ENCODE data around the gene OPRD1. TPM values are rescaled to one million over a fixed set of nuclear protein-coding genes. Genes with fewer than 3 reads are reported as not detected.
"Not testable (repeated sequence)": the region's sequence is repeated elsewhere in the genome, so short reads cannot be mapped to it uniquely, and the experiment has no call there.

The OPRD1 gene
- total and polyA plus RNA-seq, 2 donors, result 0.05 TPM

DNA sequence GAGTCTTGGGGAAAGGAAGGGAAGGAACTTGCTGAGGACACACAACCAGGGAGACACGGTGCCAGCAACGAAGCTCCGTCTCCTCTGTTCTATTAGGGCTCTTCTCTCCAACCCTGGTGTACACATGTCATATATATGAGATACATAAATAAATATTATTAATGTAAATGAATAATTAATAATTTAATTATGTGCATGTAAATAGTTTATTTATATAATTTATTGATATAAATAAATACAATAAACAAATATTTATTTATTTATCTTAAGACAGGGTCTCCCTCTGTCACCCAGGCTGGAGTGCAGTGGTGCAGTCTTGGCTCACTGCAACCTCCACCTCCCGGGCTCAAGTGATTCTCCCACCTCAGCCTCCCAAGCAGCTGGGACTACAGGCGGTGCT lies 17.4 kb upstream of the OPRD1 start:
- not testable (repeated sequence) for H3K9me3 ChIP-seq (ENCODE audit: control insufficient read depth in 2 of 2, insufficient read depth in 1 of 2, low read length in 1 of 2); H3K27ac ChIP-seq (ENCODE audit: low read depth in 1 of 2, low read length in 1 of 2); H3K4me1 ChIP-seq (ENCODE audit: control insufficient read depth in 2 of 2, insufficient read depth in 2 of 2, low read length in 2 of 2); H3K4me3 ChIP-seq (ENCODE audit: low read length in 2 of 2); H3K27me3 ChIP-seq (ENCODE audit: control insufficient read depth in 2 of 2, insufficient read depth in 1 of 2, low read length in 1 of 2); DNase-seq (ENCODE audit: low read depth in 6 of 9, low spot score in 9 of 9); H3K36me3 ChIP-seq (ENCODE audit: control insufficient read depth in 2 of 2, insufficient read depth in 2 of 2, low read length in 1 of 2)
- 98% methylated on average over 5 of the region's 5 CpGs for WGBS

DNA sequence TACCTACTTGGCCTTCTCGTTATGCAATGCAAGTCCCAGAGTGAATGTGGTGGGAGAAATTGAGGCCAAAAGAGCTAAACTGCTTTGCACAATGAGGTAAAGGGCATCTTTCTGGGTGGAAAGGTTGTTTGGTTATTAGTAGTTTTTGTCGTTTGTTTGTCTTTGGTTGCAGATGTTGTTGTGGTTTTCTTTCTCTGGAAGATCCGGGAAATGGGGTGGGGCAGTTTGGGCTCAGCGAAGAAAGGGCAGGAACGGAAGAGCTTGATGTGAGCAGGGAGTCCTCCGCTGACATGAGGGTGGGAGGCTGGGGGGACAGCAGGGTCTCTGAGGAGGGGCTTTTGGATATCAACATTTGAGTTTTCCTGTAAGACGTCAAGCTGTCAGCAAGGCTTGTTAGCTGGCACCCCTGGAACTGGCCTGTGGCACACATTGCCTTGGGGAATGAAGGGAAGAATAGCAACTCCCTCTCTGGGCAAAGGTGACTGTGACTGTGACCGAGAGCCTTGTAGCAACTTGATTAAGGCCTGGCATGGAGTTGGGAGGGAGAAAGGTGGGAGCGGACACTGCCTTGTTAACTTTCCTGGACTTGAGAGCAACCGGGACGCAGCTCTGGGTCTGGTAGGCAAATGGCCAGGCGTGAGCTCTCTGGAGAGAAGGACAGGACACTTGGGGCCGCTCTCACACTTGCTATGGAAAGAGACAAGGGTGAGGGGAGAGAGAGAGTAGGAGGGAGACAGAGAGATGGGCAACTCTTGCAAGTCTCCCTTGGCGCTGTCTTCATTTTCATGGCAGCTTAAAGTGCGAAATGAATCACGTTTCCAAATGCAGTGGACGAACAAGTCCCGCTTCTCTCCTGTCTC lies 15.4 kb upstream of the OPRD1 start:
- DNase-seq (ENCODE audit: low read depth in 6 of 9, low spot score in 9 of 9), result no peak
- Histone ChIP-seq H3K27ac (ENCODE audit: low read depth in 1 of 2, low read length in 1 of 2) (no peak overlapping the region), H3K4me3 (ENCODE audit: low read length in 2 of 2) (no peak overlapping the region), H3K4me1 (ENCODE audit: control insufficient read depth in 2 of 2, insufficient read depth in 2 of 2, low read length in 2 of 2) (no peaks in the 10 kb centered on the region), H3K9me3 (ENCODE audit: control insufficient read depth in 2 of 2, insufficient read depth in 1 of 2, low read length in 1 of 2) (no peaks in the 10 kb centered on the region), H3K36me3 (ENCODE audit: control insufficient read depth in 2 of 2, insufficient read depth in 2 of 2, low read length in 1 of 2) (no peaks in the 10 kb centered on the region), H3K27me3 (ENCODE audit: control insufficient read depth in 2 of 2, insufficient read depth in 1 of 2, low read length in 1 of 2) (peaks cover 0 to 3% of the 10 kb centered on the region in 2 donors)
- 88% methylated on average over 18 of the region's 18 CpGs for WGBS

DNA sequence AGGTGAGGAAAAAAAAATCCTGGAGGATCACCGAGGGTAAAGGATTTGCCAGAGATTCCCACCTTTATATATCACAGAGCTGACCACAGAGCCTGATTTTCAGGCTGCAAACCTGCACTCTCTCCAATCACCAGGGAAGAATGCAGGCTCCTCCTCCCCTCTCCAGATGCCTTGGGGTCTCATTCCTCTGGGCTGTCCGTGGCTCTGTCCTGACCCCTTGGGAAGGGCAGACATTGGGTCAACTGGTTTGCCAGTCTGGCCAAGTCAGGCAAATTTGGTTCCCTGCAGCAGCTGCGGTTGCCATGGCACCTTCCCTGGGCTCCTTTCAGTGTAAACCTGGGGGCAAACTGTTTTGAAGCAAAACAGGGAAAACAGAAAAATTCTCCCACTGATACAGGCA lies 11.6 kb upstream of the OPRD1 start:
- no peaks in the 10 kb centered on the region for H3K4me1 ChIP-seq (ENCODE audit: control insufficient read depth in 2 of 2, insufficient read depth in 2 of 2, low read length in 2 of 2)
- 89% methylated on average over 3 of the region's 3 CpGs for WGBS
- H3K4me3 ChIP-seq (ENCODE audit: low read length in 2 of 2), result no peak overlapping the region
- peaks cover 0 to 3% of the 10 kb centered on the region in 2 donors for H3K27me3 ChIP-seq (ENCODE audit: control insufficient read depth in 2 of 2, insufficient read depth in 1 of 2, low read length in 1 of 2)
- no peak for DNase-seq (ENCODE audit: low read depth in 6 of 9, low spot score in 9 of 9)
- H3K27ac ChIP-seq (ENCODE audit: low read depth in 1 of 2, low read length in 1 of 2), result no peak overlapping the region
- H3K9me3 ChIP-seq (ENCODE audit: control insufficient read depth in 2 of 2, insufficient read depth in 1 of 2, low read length in 1 of 2), result no peaks in the 10 kb centered on the region
- no peaks in the 10 kb centered on the region for H3K36me3 ChIP-seq (ENCODE audit: control insufficient read depth in 2 of 2, insufficient read depth in 2 of 2, low read length in 1 of 2)

DNA sequence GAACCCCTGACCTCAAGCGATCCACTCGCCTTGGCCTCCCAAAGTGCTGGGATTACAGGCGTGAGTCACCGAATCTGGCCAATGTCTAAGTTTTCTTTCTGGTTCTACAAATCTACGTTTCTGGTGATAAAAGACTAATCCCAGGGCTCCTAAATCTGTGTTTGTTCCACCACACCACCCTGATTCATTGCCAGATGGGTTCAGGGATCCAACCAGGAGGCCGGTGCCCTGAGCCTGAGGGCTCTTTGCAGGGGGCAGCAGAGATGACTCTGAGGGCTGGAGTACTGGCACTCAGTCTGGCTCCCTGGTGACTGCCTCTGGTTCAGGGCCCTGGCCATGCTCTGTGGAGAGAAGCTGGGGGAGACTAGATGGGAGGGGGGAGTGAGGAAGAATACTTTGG lies 10.5 kb upstream of the OPRD1 start:
- Histone ChIP-seq H3K36me3 (ENCODE audit: control insufficient read depth in 2 of 2, insufficient read depth in 2 of 2, low read length in 1 of 2) (no peaks in the 10 kb centered on the region), H3K4me1 (ENCODE audit: control insufficient read depth in 2 of 2, insufficient read depth in 2 of 2, low read length in 2 of 2) (no peaks in the 10 kb centered on the region), H3K27me3 (ENCODE audit: control insufficient read depth in 2 of 2, insufficient read depth in 1 of 2, low read length in 1 of 2) (peaks cover 0 to 6% of the 10 kb centered on the region in 2 donors), H3K27ac (ENCODE audit: low read depth in 1 of 2, low read length in 1 of 2) (no peak overlapping the region), H3K4me3 (ENCODE audit: low read length in 2 of 2) (no peak overlapping the region), H3K9me3 (ENCODE audit: control insufficient read depth in 2 of 2, insufficient read depth in 1 of 2, low read length in 1 of 2) (no peaks in the 10 kb centered on the region)
- DNase-seq (ENCODE audit: low read depth in 6 of 9, low spot score in 9 of 9), result no peak
- 99% methylated on average over 6 of the region's 6 CpGs for WGBS

DNA sequence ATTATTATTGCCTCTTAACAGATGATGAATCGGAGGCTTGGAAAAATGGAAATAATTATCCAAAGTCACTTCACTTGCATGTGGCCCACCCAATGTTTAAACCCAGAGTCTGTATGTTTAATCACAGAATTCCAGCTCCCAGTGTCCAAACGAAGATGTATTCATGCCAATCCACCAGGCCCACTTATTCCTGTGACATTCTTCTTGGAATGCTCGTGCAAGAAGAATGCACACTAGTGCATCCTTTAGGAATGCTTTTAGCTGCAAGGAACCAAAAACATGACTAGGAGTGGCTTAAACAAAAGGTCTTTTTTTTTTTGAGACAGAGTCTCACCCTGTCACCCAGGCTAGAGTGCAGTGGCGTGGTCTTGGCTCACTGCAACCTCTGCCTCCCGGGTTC lies 8.9 kb upstream of the OPRD1 start:
- H3K36me3 ChIP-seq (ENCODE audit: control insufficient read depth in 2 of 2, insufficient read depth in 2 of 2, low read length in 1 of 2), result no peaks in the 10 kb centered on the region
- WGBS, result 95% methylated on average over 5 of the region's 5 CpGs
- H3K4me1 ChIP-seq (ENCODE audit: control insufficient read depth in 2 of 2, insufficient read depth in 2 of 2, low read length in 2 of 2), result no peaks in the 10 kb centered on the region
- no peak for DNase-seq (ENCODE audit: low read depth in 6 of 9, low spot score in 9 of 9)
- H3K9me3 ChIP-seq (ENCODE audit: control insufficient read depth in 2 of 2, insufficient read depth in 1 of 2, low read length in 1 of 2), result no peaks in the 10 kb centered on the region
- no peak overlapping the region for H3K4me3 ChIP-seq (ENCODE audit: low read length in 2 of 2)
- no peak overlapping the region for H3K27ac ChIP-seq (ENCODE audit: low read depth in 1 of 2, low read length in 1 of 2)
- H3K27me3 ChIP-seq (ENCODE audit: control insufficient read depth in 2 of 2, insufficient read depth in 1 of 2, low read length in 1 of 2), result peaks cover 0 to 9% of the 10 kb centered on the region in 2 donors

DNA sequence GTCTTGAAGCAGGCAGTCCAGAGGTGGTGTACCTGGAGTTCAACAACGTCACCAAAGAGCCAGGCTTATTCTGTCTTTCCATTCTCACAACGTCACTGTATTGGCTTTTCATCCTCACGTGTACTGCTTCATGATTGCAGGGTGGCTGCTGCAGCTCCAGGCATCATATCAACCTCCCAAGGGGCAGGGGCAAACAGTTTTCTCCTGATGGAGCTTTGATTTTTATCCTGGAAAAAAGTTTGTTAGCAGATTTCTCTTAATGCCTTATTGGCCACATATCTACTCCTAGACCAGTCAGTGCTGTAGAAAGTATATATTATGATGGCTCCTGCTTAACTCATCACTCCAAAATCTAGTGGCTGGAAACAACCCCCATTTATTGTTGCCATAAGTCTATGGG lies 8.3 kb upstream of the OPRD1 start:
- Histone ChIP-seq H3K9me3 (ENCODE audit: control insufficient read depth in 2 of 2, insufficient read depth in 1 of 2, low read length in 1 of 2) (no peaks in the 10 kb centered on the region), H3K4me1 (ENCODE audit: control insufficient read depth in 2 of 2, insufficient read depth in 2 of 2, low read length in 2 of 2) (no peaks in the 10 kb centered on the region), H3K36me3 (ENCODE audit: control insufficient read depth in 2 of 2, insufficient read depth in 2 of 2, low read length in 1 of 2) (no peaks in the 10 kb centered on the region), H3K4me3 (ENCODE audit: low read length in 2 of 2) (no peak overlapping the region), H3K27me3 (ENCODE audit: control insufficient read depth in 2 of 2, insufficient read depth in 1 of 2, low read length in 1 of 2) (peaks cover 0 to 6% of the 10 kb centered on the region in 2 donors), H3K27ac (ENCODE audit: low read depth in 1 of 2, low read length in 1 of 2) (no peak overlapping the region)
- 97% methylated on average over 3 of the region's 3 CpGs for WGBS
- no peak for DNase-seq (ENCODE audit: low read depth in 6 of 9, low spot score in 9 of 9)

DNA sequence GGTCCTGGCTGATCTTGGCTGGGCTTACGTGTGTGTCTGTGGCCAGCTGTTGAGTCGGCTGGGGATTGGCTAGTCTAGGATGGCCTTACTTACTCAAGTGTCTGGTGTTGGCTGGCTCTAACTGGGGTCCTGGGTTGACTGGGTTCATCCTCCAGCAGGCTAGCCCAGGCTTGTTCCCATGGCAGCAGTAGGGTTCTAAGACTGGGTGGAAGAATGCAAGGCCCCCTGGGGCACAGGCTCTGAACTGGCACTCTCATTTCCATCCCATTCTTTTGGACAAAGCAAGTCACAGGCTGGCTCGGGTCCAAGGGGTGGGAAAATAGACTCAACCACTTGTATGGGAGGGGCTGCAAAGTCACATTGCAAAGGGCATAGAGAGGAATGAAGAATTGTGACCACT lies 7.9 kb upstream of the OPRD1 start:
- H3K27me3 ChIP-seq (ENCODE audit: control insufficient read depth in 2 of 2, insufficient read depth in 1 of 2, low read length in 1 of 2), result peaks cover 0 to 8% of the 10 kb centered on the region in 2 donors
- H3K4me3 ChIP-seq (ENCODE audit: low read length in 2 of 2), result no peak overlapping the region
- H3K36me3 ChIP-seq (ENCODE audit: control insufficient read depth in 2 of 2, insufficient read depth in 2 of 2, low read length in 1 of 2), result no peaks in the 10 kb centered on the region
- no peaks in the 10 kb centered on the region for H3K9me3 ChIP-seq (ENCODE audit: control insufficient read depth in 2 of 2, insufficient read depth in 1 of 2, low read length in 1 of 2)
- WGBS, result 85% methylated on average over 3 of the region's 3 CpGs
- H3K4me1 ChIP-seq (ENCODE audit: control insufficient read depth in 2 of 2, insufficient read depth in 2 of 2, low read length in 2 of 2), result no peaks in the 10 kb centered on the region
- no peak overlapping the region for H3K27ac ChIP-seq (ENCODE audit: low read depth in 1 of 2, low read length in 1 of 2)
- DNase-seq (ENCODE audit: low read depth in 6 of 9, low spot score in 9 of 9), result no peak

DNA sequence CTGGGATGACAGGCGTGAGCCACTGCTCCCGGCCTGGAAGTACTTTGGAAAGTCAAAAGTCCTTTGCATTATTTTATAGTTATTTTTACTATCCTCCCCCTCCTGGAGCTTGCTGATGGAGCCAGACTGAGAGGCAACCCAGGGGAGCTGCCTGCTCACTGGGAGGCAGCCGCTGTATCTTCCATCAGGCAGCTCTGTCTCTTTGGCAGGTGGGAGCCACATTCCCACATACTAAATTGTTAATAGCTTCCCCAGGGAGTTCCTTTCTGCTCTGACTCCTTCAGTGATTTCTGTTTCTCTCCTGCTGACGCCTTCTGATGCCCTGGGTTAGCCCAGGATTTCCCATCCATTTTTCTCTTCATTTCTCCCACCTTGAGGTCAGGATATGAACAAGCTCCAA lies 4.9 kb upstream of the OPRD1 start:
- 71% methylated on average over 4 of the region's 4 CpGs for whole genome bisulfite sequencing

DNA sequence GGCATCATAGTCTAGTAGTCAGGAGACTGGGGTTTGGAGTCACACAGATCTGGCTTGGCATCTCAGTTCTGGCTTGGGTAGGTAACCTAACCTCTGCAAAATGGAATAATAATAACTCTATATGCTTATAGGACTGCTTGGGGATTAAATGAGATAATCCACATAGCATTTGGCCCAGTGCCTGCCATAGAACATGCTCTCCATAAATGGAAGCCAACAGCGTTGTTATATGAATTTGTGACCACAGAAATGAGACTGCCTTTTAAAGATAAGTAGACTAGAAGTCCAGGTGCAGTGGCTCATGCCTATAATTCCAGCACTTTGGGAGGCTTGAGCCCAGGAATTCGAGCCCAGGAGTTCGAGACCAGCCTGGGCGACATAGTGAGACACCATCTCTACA lies 4.0 kb upstream of the OPRD1 start:
- Histone ChIP-seq H3K4me1 (ENCODE audit: control insufficient read depth in 2 of 2, insufficient read depth in 2 of 2, low read length in 2 of 2) (no peaks in the 10 kb centered on the region), H3K27me3 (ENCODE audit: control insufficient read depth in 2 of 2, insufficient read depth in 1 of 2, low read length in 1 of 2) (peaks cover 27 to 44% of the 10 kb centered on the region in 2 donors), H3K4me3 (ENCODE audit: low read length in 2 of 2) (no peak overlapping the region), H3K27ac (ENCODE audit: low read depth in 1 of 2, low read length in 1 of 2) (no peak overlapping the region), H3K36me3 (ENCODE audit: control insufficient read depth in 2 of 2, insufficient read depth in 2 of 2, low read length in 1 of 2) (no peaks in the 10 kb centered on the region), H3K9me3 (ENCODE audit: control insufficient read depth in 2 of 2, insufficient read depth in 1 of 2, low read length in 1 of 2) (no peaks in the 10 kb centered on the region)
- 83% methylated on average over 4 of the region's 4 CpGs for WGBS
- DNase-seq (ENCODE audit: low read depth in 6 of 9, low spot score in 9 of 9), result no peak

More for the DNA sequence above, 4.9 kb upstream of the OPRD1 start:
- no peak overlapping the region for H3K4me3 ChIP-seq (ENCODE audit: low read length in 2 of 2)
- no peak overlapping the region for H3K27ac ChIP-seq (ENCODE audit: low read depth in 1 of 2, low read length in 1 of 2)
- H3K36me3 ChIP-seq (ENCODE audit: control insufficient read depth in 2 of 2, insufficient read depth in 2 of 2, low read length in 1 of 2), result no peaks in the 10 kb centered on the region
- H3K9me3 ChIP-seq (ENCODE audit: control insufficient read depth in 2 of 2, insufficient read depth in 1 of 2, low read length in 1 of 2), result no peaks in the 10 kb centered on the region
- peaks cover 18 to 35% of the 10 kb centered on the region in 2 donors for H3K27me3 ChIP-seq (ENCODE audit: control insufficient read depth in 2 of 2, insufficient read depth in 1 of 2, low read length in 1 of 2)
- H3K4me1 ChIP-seq (ENCODE audit: control insufficient read depth in 2 of 2, insufficient read depth in 2 of 2, low read length in 2 of 2), result no peaks in the 10 kb centered on the region
- no peak for DNase-seq (ENCODE audit: low read depth in 6 of 9, low spot score in 9 of 9)

Measured in thymus (tissue), 11 donors.